Suprapubic skin (tissue), 4 donors: ENCODE measurements around the gene COL5A1.

Source experiments
- CTCF ChIP-seq, 2 donors: fragments of 200-600 bp in 1 of 2; fragments of 450-650 bp in 1 of 2; sonication (generic) in 1 of 2; IDR thresholded peaks; one replicate each; pipeline ENCODE4 v1.5.1; 2016 to 2019; ENCODE audit warnings: antibody characterized with exemption in 2 of 2, mild to moderate bottlenecking in 1 of 2, moderate library complexity in 1 of 2
- EP300 ChIP-seq: sonication (generic); formaldehyde crosslinking; IDR thresholded peaks from one replicate; pipeline ENCODE4 v1.6.1; 2017; ENCODE audit warnings: antibody characterized with exemption
- POLR2A ChIP-seq, 2 donors: fragments of 450-650 bp; IDR thresholded peaks; one replicate each; pipeline ENCODE4 v1.6.1; 2017; ENCODE audit warnings: antibody characterized with exemption in 2 of 2, mild to moderate bottlenecking in 2 of 2, moderate library complexity in 2 of 2
- POLR2AphosphoS5 ChIP-seq, 3 donors: sonication (generic); formaldehyde crosslinking; IDR thresholded peaks; one replicate each; pipeline ENCODE4 v1.6.1; 2017; ENCODE audit warnings: antibody characterized with exemption in 3 of 3

GRCh38 chr9:134890155-134890495, 248.5 kb downstream of the COL5A1 start:
- TF ChIP-seq CTCF (IDR thresholded peaks at IDR 0.05) (no peak), POLR2AphosphoS5 (IDR thresholded peaks at IDR 0.05) (no peak), POLR2A (IDR thresholded peaks at IDR 0.05) (no peak), EP300 (no peak)
